T47D (cell line): ENCODE results near the gene GNA15.
A peak's percentile ranks its signal among the peaks of the same experiment; 100 is the strongest.

Experiments used
- DNase-seq, 2 experiments: peaks; one replicate each; pipeline versions ENCODE4 v3.0.0 to v3.0.0-alpha.2; 2011 to 2012; ENCODE audit warnings: low read depth in 1 of 2, low spot score in 1 of 2
- JUND ChIP-seq: IDR thresholded peaks from 2 replicates; pipeline ENCODE4 v1.6.1; 2012; ENCODE audit warnings: low read depth
- in situ Hi-C: cut with HindIII; loops from 2 replicates; pipeline ENCODE4 v1.10.0; 2016; ENCODE audit warnings: low sequenced_read_pairs, low pct_unique_long_range_greater_than_20kb

Gene GNA15

DNA sequence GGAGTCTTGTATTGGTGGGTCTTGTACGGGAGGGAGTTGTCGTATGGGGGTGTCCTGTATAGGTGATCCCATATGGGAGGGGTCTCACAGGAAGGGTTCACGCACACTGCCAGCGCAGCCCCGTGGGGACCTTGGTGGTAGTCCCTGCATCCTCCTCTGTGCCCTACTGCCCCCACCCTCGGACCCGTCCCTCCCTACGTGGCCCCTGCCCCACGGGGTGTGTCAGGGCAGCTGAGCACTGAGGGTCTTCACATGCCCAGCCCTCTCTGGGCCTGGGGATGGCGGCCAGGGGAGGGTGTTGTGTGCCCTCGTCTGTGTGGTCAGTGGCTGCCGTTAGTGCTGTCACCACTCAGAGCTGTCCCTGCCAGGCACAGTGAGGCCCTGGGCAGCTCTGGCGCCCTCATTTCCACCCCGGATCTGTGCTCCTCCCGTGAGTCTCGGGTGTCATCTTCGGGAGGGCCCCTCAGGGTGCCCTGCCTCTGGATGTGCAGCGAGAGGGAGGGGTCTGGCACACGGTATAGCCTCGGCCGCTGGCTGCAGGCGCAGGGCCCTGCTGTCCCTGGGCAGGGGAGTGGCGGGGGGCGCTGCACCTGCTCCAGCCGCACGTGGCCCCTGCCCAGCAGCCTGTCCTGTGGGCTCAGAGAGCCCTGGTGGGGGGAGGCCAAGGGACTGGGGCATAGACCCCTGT is 16.0 kb upstream of the GNA15 start:
- DNase-seq = no peak
- in situ Hi-C loops = no loop called here
- TF ChIP-seq JUND = no peak

DNA sequence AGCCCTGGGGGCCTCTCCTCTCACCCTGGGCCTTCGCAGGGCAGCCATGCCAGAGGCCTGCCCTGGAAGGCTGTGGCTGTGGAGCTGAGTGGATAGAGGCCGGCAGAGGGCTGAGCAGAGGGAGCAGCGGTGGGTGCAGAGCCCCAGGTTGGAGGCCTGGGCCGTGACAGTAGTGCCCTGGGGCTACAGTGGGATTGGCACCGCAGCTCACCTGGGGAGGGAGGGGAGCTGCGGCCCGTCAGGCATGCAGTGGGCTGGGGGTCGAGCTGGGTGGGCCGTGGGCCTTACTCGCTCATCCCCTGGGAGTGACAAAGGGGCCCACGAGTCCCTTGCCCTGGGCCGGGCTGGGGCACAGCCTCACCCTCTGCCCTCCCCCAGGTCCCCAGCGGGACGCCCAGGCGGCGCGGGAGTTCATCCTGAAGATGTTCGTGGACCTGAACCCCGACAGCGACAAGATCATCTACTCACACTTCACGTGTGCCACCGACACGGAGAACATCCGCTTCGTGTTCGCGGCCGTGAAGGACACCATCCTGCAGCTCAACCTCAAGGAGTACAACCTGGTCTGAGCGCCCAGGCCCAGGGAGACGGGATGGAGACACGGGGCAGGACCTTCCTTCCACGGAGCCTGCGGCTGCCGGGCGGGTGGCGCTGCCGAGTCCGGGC is 15.1 kb upstream of the GNA15 start:
- DNase-seq = no peak
- in situ Hi-C loops = no loop called here
- no peak for TF ChIP-seq JUND

DNA sequence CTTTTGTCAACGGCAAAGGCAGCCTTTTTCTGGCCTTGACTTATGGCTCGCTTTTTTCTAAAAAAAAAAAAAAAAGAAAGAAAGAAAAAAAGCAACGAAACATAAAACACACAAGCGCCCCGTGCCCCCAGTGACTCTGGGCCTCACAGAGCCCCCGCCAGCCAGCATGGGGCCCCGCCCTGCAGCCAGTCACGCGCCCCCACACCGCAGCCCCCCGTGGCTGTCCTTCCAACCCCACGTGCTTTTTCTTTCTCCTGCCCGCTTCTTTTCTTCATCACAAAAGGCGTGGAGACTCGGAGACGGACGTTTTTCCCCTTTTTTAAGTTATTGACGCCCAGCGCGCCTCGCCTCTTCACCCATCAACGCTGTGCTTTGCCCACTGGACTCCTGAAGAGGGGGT is 14.4 kb upstream of the GNA15 start:
- in situ Hi-C loops = no loop called here
- no peak for TF ChIP-seq JUND
- no peak for DNase-seq

DNA sequence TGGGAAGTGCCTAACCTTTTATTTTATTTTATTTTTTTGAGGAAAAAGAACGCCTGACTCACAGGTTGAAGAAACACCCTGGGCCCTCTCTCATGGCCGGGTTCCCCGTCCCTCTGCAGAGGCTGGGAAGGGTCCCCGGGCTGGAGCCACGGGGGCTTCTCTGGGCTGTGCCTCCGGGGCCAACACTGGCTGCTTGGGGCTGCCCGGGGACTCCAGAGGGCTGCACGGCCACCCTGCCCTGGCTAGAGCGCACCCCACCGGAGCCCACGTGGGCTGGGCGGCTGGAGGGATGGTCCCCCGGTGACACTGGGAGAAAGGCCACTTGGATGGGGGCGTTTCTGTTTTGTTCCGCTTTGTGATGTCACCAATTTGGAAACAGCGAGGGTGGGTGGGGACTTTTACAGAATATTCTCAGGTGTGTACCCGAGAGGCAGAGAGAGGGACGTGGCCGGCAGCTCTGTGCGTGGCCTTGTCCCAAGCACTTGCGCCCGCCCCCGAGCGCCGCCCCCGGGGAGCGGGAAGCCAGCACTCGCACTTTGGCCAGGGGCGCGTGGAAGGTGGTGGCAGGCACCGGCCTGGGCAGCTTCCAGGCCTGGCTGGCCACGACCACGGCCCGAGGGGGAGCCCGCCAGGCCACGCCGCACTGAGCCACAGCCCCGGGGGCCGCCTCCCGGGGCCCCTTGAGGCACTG is 13.9 kb upstream of the GNA15 start:
- DNase-seq = no peak
- no peak for TF ChIP-seq JUND
- in situ Hi-C loops = no loop called here

DNA sequence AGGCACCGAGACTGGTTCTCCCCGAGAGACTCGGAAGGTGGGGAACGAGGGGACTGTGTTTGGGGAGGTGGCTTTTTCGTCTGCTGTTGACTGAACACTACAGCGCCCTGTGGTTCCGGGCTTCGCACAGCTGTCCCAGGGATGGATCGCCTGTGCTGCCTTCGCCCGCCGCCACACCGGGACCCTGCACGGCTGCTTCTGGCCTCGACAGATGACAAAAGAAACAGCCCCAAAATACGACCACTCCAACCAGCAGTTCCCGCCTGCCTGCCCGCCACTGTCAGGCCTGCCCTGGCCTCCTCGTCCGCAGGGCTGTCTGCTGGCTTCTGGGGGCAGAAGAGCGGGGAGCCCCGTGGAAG is 13.3 kb upstream of the GNA15 start:
- no peak for DNase-seq
- in situ Hi-C loops = no loop called here
- TF ChIP-seq JUND = no peak

DNA sequence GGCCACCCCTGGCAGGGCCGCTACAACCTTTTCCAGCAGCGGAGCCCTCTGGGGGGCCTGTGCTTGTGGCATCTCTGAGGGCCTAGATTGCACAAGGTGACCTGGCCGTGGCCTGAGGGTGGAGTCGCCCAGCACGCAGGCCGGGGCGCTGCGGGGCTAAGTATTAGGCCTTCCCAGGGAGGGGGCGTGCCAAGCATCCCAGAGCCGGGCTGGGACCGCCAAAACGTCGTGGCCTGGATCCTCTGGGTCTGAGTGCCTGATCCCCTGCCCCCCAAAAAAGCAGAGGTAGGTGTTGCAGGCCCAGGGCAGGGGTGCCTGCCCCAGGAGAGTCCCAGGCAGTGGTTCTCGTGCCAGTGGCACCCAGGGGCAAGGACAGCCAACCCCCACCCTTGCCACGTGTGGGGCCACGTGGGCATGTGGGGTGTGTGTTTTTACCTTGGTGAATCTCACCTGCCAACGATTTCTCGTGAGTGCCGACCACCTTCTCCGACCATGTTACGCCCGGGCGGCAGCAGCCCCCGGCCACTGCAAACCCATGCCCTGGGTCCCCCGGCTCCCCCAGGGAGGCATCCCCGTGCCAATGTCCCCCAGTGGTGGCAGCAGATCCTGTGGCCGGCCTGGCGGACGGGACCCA is 12.6 kb upstream of the GNA15 start:
- in situ Hi-C loops = no loop called here
- no peak for DNase-seq
- TF ChIP-seq JUND = no peak

DNA sequence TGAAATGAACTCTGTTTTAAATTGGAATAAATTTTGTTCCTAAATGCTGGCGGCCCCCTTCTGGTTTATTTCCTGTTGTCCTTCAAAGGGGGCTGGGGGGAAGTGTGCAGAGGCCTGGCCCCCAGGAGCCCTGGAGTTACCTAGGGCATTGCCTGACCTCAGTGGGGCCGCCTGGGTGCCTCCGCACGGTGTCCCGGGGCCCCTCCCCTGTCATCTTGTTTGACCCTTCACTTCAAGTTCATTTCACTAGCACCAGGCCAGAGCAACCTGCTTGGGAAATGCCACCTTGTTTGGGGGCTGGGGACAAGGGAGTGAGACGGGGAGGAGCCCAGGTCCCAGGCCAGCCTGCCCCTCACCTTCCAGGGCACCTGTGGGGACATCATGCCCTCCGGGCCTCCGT is 11.9 kb upstream of the GNA15 start:
- in situ Hi-C loops = no loop called here
- no peak for TF ChIP-seq JUND
- no peak for DNase-seq

DNA sequence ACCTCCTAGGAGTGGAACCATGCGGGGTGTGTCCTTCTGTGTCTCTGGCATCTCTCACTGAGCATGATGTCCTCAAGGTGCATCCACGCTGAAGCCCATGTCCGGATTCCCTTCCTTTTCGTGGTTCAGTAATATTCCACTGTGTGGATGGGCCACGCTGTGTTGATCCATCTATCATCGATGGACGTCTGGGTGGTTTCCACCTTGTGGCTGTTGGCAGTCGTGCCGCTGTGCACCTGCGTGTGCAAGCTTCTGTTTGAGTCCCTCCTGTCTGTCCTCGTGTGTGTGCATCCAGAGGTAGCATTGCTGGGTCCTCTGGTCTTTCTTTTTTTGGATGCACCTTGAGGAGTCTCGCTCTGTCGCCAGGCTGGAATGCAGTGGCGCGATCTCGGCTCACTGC is 11.2 kb upstream of the GNA15 start:
- in situ Hi-C loops = no loop called here

DNA sequence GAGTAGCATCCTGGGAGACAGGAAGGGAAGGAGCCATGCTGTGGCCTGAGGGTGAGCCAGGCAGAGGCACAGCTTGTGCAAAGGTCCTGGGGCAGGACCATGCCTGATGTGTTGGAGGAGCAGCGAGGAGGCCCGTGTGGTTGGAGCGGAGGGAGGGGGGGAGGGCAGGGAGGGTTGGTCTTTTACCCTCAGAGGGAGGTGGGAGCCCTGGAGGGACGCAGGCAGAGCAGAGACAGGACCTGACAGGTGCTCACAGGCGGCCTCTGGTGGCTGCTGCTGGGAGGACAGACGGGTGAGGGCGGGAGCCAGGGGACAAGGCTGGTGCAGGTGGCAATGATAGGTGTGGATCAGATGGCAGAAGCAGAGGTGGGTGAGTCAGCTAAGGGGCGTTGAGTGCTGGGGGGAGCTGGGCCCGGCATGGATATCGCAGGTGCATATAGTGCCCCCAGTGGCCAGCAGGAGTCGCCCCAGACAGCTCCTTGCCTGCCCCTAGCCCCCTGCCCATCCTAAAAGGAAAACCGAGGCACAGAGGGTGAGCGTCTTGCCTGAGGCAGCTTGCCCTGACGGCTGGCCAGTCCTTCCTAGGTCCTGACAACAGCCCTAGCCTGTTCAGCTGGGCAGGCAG is 9.8 kb upstream of the GNA15 start:
- in situ Hi-C loops = no loop called here
- TF ChIP-seq JUND = no peak
- DNase-seq = peak; percentile 35 to 57

More for the DNA sequence above, 11.2 kb upstream of the GNA15 start:
- TF ChIP-seq JUND = no peak
- DNase-seq = no peak

DNA sequence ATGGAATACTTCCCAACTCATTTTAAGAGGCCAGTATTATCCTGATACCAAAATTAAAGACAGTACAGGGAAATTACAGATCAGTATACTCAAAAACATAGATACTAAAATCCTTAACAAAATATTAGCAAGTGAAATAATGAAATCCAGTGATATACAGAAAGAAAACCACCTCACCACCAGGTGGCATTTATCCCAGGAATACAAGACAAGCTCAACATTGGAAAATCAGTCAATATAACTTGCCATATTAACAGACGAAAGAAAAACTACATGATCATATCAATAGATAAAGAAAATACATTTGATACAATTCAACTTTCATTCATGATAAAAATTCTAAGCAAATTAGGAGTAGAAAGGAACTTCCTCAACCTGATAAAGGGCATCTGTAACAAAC is 6.7 kb upstream of the GNA15 start:
- in situ Hi-C loops = no loop called here
- DNase-seq = peak in 1 of 2 experiments; percentile 54

DNA sequence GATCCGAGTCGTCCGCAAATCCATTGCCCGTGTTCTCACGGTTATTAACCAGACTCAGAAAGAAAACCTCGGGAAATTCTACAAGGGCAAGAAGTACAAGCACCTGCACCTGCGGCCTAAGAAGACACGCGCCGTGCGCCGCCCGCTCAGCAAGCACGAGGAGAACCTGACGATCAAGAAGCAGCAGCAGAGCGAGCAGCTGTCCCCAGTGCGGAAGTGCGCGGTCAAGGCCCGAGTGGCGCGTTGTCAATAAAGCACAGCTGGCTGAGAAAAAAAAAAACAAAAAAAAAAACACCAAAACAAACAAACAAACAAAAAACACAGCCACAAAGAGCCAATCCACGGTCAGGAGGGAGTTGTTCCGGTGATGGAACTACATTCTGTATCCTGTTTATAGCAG is 4.7 kb upstream of the GNA15 start:
- DNase-seq = no peak
- TF ChIP-seq JUND = no peak
- in situ Hi-C loops = no loop called here

More for the DNA sequence above, 6.7 kb upstream of the GNA15 start:
- no peak for TF ChIP-seq JUND

DNA sequence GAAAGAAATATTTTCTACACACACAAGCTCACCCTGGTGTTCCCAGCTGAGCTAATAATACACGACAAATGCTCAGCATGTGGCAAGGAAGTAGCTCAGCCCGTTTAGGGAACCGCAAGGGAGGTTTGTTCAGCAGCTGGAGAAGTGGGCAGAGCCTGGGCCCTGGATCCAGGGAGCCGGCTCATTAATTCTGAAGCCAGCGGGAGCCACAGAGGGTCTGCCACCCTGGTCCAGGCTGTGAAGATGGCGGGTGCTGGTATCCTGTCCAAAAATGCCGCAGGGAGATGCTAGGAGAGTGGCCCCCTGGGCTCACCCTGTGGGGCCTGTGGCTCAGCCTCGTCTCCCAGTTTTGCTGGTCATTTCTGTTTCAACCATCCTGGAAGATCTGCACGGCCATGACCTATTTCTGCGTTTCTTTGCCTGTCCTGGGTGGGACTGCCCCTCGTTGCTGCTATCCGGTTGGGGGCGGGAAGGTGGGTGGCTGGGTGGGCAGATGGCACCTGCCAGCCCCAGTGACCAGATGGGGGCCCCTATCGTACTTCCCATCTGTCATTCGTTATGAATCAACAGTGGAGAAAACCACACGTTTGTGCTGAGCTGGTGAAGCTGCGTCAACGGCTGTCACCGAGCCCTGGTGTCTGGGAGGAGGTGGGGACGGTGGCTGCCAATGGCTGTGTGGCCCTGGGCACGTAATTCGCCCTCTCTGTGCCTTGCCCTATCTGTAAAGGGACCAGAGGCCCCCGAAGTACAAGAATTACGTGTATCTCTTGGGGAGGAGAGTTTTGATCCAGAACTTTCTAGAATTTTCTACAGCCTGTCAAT is 2.7 kb upstream of the GNA15 start:
- no peak for TF ChIP-seq JUND
- peak in 1 of 2 experiments; percentile 61 for DNase-seq
- in situ Hi-C loops = no loop called here

DNA sequence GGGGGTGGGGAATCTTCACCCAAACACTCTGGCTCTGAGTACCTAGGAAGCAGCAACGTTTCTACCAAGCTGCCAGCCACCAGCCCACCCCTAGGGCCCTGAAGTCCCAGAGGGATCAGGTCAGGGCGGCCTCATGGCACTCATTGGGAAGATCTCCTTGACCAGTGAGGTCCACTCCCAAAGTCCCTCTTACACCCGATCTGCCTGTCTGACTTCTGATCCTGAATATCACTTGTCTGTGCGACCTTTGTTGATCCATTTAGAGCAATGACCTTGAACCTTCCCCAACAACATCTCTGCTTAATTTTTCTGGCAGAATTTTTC is 2.1 kb upstream of the GNA15 start:
- in situ Hi-C loops = no loop called here
- no peak for DNase-seq
- no peak for TF ChIP-seq JUND
